Measurements from ENCODE around the gene SGCD. TPM values are rescaled to one million over a fixed set of nuclear protein-coding genes. Genes with fewer than 3 reads are reported as not detected.

Gene SGCD
- total RNA-seq, 1 donor from 2014 or later = 8.8 TPM

DNA sequence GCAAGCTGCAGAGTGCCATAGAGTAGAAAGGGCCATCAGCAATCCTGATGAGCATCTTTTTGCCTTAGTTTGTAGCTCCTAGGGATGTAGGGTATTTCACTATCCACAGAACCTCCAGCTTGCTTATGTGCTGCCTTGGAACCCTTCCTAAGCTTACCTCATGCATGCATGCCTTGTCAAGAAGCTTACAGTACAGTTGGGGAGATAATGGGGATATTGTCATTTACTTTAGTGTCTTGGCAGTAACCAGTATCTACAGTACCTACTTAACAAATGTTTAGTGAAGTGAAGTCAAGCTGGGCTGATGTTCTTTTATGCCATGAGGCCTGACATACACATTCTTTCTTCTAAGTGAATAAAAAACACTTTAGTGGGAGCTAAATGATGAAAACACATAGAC lies 358.5 kb downstream of the SGCD start:
- Mint-ChIP-seq H3K27ac (no peak overlapping the region), H3K4me1 (ENCODE audit: unreplicated experiment) (peaks cover 55% of the 10 kb centered on the region), H3K9me3 (no peaks in the 10 kb centered on the region), H3K27me3 (peaks cover 49% of the 10 kb centered on the region), H3K4me3 (no peak overlapping the region), H3K36me3 (peaks cover 2% of the 10 kb centered on the region)
- TF ChIP-seq, protein P1, sequence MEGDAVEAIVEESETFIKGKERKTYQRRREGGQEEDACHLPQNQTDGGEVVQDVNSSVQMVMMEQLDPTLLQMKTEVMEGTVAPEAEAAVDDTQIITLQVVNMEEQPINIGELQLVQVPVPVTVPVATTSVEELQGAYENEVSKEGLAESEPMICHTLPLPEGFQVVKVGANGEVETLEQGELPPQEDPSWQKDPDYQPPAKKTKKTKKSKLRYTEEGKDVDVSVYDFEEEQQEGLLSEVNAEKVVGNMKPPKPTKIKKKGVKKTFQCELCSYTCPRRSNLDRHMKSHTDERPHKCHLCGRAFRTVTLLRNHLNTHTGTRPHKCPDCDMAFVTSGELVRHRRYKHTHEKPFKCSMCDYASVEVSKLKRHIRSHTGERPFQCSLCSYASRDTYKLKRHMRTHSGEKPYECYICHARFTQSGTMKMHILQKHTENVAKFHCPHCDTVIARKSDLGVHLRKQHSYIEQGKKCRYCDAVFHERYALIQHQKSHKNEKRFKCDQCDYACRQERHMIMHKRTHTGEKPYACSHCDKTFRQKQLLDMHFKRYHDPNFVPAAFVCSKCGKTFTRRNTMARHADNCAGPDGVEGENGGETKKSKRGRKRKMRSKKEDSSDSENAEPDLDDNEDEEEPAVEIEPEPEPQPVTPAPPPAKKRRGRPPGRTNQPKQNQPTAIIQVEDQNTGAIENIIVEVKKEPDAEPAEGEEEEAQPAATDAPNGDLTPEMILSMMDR (conservative IDR thresholded peaks at IDR 0.05) = no peak
- DNase-seq (ENCODE audit: extremely low spot score, unreplicated experiment) = no peak

DNA sequence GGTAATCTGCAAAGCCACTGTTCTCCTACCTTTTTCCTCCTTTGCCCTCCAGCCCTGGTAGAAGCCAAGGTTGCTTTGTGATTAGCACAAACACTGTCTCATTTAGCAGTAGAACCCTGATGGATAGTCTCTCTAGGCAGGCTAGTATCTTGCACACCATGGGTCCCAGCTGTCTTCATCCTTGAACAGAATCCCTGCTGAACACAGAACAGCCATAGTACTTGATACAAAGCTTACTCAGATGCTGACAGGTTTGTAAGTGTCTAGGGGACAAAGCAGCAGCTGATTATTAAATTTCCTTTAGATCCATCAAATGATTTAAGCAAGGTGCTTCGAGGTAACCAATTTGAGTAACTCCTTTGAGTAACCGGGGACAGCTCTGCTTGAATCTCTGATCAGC lies 359.4 kb downstream of the SGCD start:
- TF ChIP-seq, protein P1 (conservative IDR thresholded peaks at IDR 0.05) = no peak
- no peak overlapping the region for H3K4me3 Mint-ChIP-seq
- peaks cover 51% of the 10 kb centered on the region for H3K27me3 Mint-ChIP-seq
- H3K27ac Mint-ChIP-seq = no peak overlapping the region
- H3K36me3 Mint-ChIP-seq = peaks cover 4% of the 10 kb centered on the region
- no peaks in the 10 kb centered on the region for H3K9me3 Mint-ChIP-seq
- H3K4me1 Mint-ChIP-seq (ENCODE audit: unreplicated experiment) = peaks cover 52% of the 10 kb centered on the region
- no peak for DNase-seq (ENCODE audit: extremely low spot score, unreplicated experiment)

- no peak for DNase-seq (ENCODE audit: extremely low spot score, unreplicated experiment)
- TF ChIP-seq, protein P1 (conservative IDR thresholded peaks at IDR 0.05) = no peak
- H3K27ac Mint-ChIP-seq = no peak overlapping the region
- H3K36me3 Mint-ChIP-seq = peaks cover 4% of the 10 kb centered on the region
- H3K27me3 Mint-ChIP-seq = peaks cover 51% of the 10 kb centered on the region
- no peak overlapping the region for H3K4me3 Mint-ChIP-seq
- no peaks in the 10 kb centered on the region for H3K9me3 Mint-ChIP-seq
- peaks cover 50% of the 10 kb centered on the region for H3K4me1 Mint-ChIP-seq (ENCODE audit: unreplicated experiment)
Measured at GRCh38 chr5:156686796-156687195, 359.8 kb downstream of the SGCD start.

DNA sequence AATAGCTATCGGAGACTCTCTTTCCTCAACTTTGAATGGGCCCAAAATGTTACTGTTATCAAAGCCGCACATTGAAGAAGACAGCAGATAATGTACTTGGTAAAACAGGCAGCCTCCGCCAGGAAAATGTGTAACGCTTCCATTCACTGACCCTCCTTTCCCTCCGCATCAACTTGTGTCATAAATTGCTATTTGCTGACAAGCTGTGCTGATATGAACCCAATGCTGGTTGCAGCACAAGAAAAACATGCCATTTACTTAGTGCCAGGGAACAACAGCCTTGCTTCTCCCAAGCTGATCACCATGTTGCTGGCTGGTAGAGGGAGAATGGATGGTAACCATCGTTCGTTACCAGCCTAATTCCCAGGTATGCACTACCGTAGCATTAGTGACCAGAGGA lies 360.6 kb downstream of the SGCD start:
- no peak for DNase-seq (ENCODE audit: extremely low spot score, unreplicated experiment)
- H3K9me3 Mint-ChIP-seq = no peaks in the 10 kb centered on the region
- TF ChIP-seq, protein P1 (conservative IDR thresholded peaks at IDR 0.05) = no peak
- H3K4me3 Mint-ChIP-seq = no peak overlapping the region
- H3K27me3 Mint-ChIP-seq = peaks cover 49% of the 10 kb centered on the region
- H3K27ac Mint-ChIP-seq = no peak overlapping the region
- H3K36me3 Mint-ChIP-seq = peaks cover 4% of the 10 kb centered on the region
- H3K4me1 Mint-ChIP-seq (ENCODE audit: unreplicated experiment) = peaks cover 44% of the 10 kb centered on the region

- Mint-ChIP-seq H3K4me3 (no peak overlapping the region), H3K27ac (no peak overlapping the region), H3K36me3 (peaks cover 4% of the 10 kb centered on the region), H3K9me3 (no peaks in the 10 kb centered on the region), H3K4me1 (ENCODE audit: unreplicated experiment) (peaks cover 30% of the 10 kb centered on the region), H3K27me3 (peaks cover 27% of the 10 kb centered on the region)
- TF ChIP-seq, protein P1 (conservative IDR thresholded peaks at IDR 0.05) = no peak
- DNase-seq (ENCODE audit: extremely low spot score, unreplicated experiment) = no peak
Measured at GRCh38 chr5:156691572-156691971, 364.6 kb downstream of the SGCD start.

- TF ChIP-seq, protein P1 (conservative IDR thresholded peaks at IDR 0.05) = no peak
- H3K9me3 Mint-ChIP-seq = no peaks in the 10 kb centered on the region
- peaks cover 12% of the 10 kb centered on the region for H3K27me3 Mint-ChIP-seq
- DNase-seq (ENCODE audit: extremely low spot score, unreplicated experiment) = no peak
- no peak overlapping the region for H3K4me3 Mint-ChIP-seq
- peaks cover 16% of the 10 kb centered on the region for H3K4me1 Mint-ChIP-seq (ENCODE audit: unreplicated experiment)
- peaks cover 4% of the 10 kb centered on the region for H3K36me3 Mint-ChIP-seq
- no peak overlapping the region for H3K27ac Mint-ChIP-seq
Measured at GRCh38 chr5:156693113-156693512, 366.1 kb downstream of the SGCD start.

All from type B pancreatic cell (in vitro differentiated cells).